AG10803 (cell line): ENCODE results near the gene MAB21L4.

Source experiments
- DNase-seq: peaks from one replicate; pipeline ENCODE4 v3.0.0; 2010; ENCODE audit warnings: low read depth
- H3K4me3 ChIP-seq: 2 replicates; pipeline ENCODE4 v1.5.1; 2011; ENCODE audit warnings: mild to moderate bottlenecking, low read length, control low read depth
- CTCF ChIP-seq: conservative IDR thresholded peaks from 2 replicates; pipeline ENCODE4 v1.5.1; 2011; ENCODE audit warnings: mild to moderate bottlenecking, low read length, control low read depth, inconsistent platforms

MAB21L4 gene

GRCh38 chr2:240913810-240914644 lies 18.1 kb upstream of the MAB21L4 start:
- TF ChIP-seq CTCF, result peak; percentile 80
- DNase-seq, result peak; percentile 75
- no peak overlapping the region for H3K4me3 ChIP-seq

GRCh38 chr2:240912878-240913809 lies 17.2 kb upstream of the MAB21L4 start:
- DNase-seq, result no peak
- no peak overlapping the region for H3K4me3 ChIP-seq
- TF ChIP-seq CTCF, result no peak

- DNase-seq, result no peak
- no peak overlapping the region for H3K4me3 ChIP-seq
- no peak for TF ChIP-seq CTCF
These were observed 15.8 kb upstream of the MAB21L4 start for GRCh38 chr2:240911641-240912265.

- H3K4me3 ChIP-seq, result no peak overlapping the region
- DNase-seq, result no peak
- TF ChIP-seq CTCF, result no peak
These were observed 13.4 kb upstream of the MAB21L4 start for GRCh38 chr2:240909216-240909974.

GRCh38 chr2:240906911-240907590 lies 11.1 kb upstream of the MAB21L4 start:
- TF ChIP-seq CTCF, result no peak
- H3K4me3 ChIP-seq, result no peak overlapping the region
- no peak for DNase-seq
